ENCODE results near the gene DHRS3.

- TF ChIP-seq SIN3A (IDR thresholded peaks at IDR 0.05; ENCODE audit: borderline replicate concordance, insufficient read depth, low read length), result no peak
- no peak for TF ChIP-seq POLR2AphosphoS5 (IDR thresholded peaks at IDR 0.05; ENCODE audit: low read depth, low read length)
- no peak for TF ChIP-seq TAF1 (IDR thresholded peaks at IDR 0.05; ENCODE audit: borderline replicate concordance, insufficient read depth, low read length)
- no peak for TF ChIP-seq REST (IDR thresholded peaks at IDR 0.05; ENCODE audit: insufficient read depth in 1 of 2, low read depth in 2 of 2, low read length in 2 of 2)
Measured at GRCh38 chr1:12539320-12539704, 78.7 kb downstream of the DHRS3 start.
